HG03095 (cell line): Measurements from ENCODE around the gene ST8SIA6.
A peak's percentile ranks its signal among the peaks of the same experiment; 100 is the strongest.
"Not testable (repeated sequence)": the region's sequence is repeated elsewhere in the genome, so short reads cannot be mapped to it uniquely, and the experiment has no call there.

ENCODE experiments used
- ATAC-seq: cut with Tn5 transposase; IDR thresholded peaks from one replicate; pipeline ENCODE4 v1.9.1; 2021; ENCODE audit warnings: moderate library complexity; ENCODE audit not compliant: unreplicated experiment

Gene ST8SIA6

DNA sequence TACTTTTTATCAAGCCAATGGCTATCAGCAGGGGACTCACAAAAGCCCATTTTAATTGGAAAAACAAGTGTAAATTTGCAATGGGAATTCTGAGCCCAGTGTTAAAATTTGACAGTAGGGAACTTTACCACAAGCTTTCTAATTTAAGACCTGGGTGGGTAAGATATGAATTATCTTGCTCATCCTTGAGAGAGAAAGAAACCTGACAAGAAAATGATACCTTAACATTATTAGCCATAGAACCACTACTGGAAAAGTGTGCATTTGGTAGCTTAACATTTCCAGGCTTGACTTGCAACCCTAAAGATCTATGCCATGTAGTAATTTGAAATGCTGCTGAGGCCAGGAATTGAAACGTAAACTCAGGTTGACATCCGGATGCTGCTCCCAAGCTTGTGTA is 2.7 kb upstream of the ST8SIA6 start:
- ATAC-seq = no peak

DNA sequence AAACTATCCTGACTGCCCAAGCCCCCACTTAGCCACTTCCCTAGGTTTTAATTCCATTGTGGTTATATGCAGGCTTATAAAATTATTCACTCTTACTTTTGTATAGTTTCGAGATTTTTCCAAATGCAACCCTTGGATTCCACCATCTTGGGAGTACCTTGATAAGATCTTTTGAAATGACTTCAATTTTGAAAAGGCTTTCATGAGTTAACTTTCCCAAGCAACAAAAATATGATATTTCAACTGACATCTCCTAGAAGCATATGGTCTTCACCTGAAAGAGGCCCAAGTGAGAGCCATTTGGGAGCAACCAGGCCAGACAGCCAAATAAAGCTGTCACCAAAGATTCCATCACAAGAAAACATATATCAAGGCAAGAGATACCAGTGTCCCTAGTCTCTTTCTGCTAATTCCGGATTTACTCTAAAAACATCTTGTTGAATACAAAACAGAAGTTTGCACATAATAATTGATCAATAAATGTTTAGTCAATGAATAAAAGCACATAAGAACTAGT is 1.7 kb upstream of the ST8SIA6 start:
- no peak for ATAC-seq

DNA sequence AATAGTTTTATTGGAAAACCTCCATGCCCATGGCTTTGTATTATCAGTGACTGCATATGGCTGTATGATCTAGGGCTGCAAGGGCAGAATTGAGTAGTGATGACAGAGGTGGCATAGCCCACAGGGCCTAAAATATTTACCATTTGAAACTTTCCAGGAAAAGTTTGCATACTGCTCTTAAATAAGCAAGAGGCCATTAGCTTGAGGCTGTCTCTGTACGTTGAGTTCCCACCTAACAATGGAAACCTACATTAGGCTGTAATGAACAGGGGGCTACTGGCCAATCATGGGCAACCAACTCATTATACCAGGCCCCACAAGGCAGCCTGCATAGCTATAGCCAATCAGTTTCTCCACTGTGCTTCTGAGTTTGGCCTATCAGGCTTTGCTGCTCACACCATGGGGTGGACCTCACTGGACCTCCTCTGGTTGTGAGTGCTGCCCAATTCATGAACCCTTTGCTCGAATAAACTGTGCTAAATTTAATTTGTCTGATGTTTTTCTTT is 673 bp upstream of the ST8SIA6 start:
- no peak for ATAC-seq

DNA sequence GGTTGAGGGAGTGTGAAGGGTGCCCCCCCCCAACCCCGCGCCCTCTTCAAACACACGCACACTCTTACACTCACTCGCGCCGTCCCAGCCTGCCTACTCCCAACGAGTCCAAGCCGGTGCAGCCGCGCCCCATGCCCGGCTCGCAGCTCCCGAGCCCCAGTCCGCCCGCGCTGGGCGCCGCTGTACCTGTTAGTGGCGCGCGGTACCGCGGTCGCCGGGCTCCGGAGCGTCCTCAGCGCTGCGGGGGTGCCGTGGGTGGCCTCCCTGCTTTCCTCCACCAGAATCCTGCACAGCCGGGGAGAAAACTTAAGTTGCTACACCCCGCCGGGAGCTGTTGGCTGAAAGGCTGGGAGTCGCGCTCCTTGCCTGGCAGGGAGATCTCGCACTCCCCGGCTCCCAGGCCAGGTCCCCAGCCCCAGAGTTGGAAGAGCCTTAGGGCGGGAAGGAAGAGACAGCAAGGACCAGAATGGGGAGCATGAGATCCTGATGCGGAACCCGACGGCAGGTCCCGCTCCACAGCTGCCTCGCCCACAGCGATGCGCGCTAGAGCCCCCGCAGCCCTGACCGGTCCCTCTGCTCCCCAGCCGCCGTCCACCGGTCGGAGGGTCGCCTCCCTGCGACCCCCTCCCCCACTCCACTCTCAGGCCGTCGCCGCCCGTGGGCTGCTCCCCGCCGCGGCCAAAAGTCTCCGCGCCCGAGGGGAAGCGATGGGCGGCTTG is 863 bp downstream of the ST8SIA6 start:
- no peak for ATAC-seq

DNA sequence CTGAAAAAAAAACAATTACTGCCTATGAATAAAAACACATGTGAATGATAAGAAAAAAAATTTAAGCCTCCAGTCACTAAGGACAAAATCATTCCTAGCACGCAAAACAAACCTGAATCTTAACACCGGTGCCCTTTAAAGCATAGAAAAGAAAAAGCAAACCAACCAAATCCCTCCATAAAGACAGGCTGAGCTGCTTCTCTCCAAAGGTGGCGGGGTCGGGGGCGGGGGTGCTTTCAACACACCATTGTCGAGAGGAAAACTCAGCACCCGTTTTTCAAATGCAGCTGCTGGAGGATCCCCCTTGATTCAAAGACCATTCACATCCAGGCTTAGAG is 1.4 kb downstream of the ST8SIA6 start:
- no peak for ATAC-seq

DNA sequence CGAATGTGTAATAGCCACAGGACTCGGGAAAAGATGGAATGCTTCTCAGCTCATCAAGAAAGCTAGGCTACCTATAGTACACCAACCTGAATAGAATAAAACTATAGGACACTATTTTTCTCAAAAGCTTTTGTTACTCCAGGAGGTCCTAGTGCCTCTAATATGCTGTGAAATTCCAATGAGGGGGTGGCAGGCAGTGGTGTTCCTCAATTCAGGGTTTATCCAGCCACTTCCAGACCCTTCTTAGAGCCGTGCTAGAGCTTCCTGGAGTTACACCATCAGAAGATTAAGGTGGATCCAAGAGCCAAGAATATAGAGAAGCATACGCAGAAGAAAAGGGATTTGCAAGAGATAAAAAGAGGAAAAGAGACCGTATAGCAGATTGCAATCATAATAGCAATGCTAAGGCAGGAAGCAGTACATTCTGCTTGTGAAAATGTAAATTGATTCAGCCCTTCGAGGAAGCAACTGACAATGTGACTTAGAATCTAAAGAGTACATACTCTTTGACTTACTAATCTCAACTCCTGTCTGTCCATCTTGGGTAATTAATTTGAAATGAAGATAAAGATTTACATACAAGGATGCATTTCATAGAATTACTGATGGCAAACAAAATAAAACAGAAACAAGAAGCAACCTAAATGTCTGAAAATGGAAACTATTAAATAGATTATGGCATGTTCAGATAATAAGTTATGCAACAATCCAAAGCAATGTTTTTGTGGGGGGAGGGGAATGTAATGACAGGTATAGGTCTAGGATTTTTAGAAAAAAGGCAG is 2.1 kb downstream of the ST8SIA6 start:
- ATAC-seq = no peak

DNA sequence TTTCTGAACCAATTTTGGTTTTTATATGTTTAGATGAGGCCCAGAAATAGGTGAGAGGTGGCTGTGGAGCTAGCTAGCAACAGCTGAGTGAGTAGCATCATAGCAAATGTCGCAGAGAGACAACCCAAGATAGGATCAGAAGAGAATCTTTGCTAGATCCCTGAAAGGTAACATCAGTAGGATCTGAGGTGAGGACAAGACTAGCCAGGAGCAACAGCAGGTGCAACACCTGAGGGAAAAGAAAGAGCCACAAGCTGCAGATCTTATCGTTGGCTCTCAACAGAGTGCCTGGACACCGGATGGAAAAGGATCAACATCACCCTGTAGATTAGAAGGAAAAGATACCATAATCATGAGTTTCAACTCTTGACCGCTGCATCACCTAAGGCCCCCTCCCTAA is 4.4 kb downstream of the ST8SIA6 start:
- ATAC-seq = no peak

DNA sequence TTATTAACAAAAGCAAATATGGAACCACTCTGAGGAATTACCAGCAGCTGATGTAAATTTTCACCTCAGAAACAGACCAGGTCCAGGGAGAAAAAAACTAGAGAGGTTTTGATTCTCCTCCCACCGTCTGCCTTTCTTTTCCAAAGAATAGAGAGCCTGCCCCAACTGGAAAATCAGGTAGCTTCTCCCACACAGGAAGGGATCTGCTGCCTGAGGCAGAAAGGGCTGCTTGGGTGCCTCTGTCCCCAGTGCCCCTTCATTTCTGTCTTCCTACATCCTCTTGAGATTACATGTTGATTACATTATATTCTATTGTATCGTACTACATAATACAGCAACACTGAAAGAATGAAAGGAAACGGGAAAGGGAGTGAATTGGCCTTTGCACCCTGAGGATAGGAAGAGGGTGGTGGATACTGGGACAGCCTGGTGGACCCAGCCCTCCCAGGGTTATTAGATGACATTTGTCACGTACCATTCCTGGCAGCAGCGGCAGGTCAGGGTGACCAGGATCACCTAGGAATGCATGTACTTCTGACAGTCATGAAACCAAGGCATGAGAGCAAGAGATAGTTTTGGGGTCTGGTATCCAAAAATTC is 8.9 kb downstream of the ST8SIA6 start:
- no peak for ATAC-seq

DNA sequence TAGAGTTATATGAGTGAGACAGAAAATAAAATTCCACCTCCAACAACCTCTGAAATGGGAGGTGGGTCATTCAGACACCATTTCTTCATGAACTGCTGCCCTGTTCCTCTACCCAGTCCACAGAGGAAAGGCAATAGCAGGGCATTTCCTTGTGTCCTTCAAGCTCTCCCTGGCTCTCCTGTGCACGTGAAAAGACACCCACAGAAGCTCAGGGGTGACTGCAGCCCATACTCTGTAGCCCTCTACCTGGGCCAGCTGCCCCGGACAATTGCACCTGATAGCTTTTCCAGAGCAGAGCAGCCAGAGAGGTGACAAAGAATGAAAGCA is 10.0 kb downstream of the ST8SIA6 start:
- ATAC-seq = no peak

DNA sequence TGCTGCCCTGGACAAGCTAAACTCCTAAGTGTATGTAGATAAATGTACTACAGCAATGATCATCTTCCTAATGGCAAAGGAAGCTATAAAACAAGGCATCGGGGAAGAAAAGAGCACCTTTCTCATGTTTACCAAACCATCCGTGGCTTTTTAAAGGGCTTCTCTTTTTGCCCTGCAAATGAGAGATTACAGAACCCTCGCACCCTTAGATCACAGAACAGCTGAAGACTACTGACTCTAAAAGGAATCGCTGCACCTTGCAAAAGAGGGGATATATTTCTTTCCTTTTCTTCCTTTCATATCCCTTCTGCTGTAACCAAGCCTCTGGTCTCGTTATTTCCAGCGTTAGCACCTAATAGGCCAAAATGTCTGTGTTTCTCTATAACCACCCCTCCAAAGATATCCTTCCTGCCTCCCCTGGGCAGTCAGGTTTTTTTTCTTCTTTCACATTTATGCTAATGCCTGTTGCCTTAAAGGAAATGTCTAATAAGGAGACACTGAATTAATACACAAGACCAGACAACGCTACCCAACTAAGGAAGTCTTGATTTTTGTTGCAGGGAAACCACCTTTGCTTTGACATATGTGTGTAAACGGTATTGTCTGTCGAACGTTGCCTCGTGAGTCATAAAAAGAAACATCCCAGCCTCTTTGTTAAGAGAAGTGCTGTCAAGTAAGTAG is 10.5 kb downstream of the ST8SIA6 start:
- peak; percentile 98 for ATAC-seq

DNA sequence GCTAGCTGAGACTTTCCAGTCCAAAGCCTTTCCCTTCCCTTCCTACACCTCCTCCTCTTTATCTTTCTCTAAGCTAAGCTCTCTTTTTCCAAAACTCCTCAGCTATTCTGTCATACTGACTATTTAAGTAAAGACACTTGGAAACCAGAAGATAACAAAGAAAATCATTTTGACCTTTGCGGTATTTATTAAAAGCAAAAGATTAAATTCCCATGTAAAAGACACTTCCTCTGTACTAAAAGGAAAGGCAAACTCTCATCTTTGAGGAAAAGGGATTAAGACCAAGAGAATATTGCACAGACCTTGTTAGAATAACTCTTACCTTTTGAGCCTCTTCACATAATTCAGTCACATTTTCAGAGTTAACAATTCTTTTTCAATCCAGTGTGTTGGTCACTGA is 15.8 kb downstream of the ST8SIA6 start:
- no peak for ATAC-seq

DNA sequence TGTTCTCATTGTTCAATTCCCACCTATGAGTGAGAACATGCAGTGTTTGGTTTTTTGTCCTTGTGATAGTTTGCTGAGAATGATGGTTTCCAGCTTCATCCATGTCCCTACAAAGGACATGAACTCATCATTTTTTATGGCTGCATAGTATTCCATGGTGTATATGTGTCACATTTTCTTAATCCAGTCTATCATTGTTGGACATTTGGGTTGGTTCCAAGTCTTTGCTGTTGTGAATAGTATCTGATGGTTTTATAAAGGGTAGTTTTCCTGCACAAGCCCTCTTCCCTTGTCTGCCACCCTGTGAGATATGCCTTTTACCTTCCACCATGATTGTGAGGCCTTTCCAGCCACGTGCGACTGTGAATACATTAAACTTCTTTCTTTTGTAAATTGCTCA is 17.8 kb downstream of the ST8SIA6 start:
- not testable (repeated sequence) for ATAC-seq

DNA sequence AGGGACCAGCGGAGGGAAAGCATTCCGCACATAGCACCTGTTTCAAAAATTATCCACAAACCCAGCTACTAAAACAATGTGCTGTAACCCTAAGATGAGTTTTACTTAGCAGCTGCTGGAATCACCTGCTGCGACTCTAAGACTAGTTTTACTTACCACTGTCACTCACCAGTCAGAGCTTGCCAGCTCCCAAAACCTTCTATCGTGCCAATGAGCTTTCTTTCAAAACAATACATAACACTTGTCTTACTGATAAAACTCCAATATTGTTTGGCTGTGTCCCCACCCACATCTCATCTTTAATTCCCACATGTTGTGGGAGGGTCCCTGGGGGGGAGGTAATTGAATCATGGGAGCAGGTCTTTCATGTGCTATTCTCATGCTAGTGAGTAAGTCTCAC is 18.4 kb downstream of the ST8SIA6 start:
- no peak for ATAC-seq

DNA sequence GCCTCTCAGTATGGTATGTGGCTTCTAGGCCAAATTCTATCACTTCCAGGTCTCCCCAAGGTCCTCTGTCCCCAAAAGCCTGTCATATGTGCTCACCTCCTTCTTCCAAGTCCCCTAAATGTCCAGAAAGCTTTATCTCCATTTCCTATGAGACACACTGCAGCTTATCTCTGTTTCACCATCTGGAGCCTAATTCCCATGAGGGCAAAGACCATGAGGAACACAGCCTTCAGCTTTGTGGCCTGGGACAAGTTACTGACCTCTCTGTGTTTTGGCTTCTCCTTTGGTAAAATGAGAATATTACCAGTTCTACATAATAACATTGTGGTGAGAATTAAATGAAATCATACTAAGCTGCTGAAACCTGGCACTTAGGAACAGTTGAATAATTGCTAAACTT is 19.2 kb downstream of the ST8SIA6 start:
- ATAC-seq = no peak

DNA sequence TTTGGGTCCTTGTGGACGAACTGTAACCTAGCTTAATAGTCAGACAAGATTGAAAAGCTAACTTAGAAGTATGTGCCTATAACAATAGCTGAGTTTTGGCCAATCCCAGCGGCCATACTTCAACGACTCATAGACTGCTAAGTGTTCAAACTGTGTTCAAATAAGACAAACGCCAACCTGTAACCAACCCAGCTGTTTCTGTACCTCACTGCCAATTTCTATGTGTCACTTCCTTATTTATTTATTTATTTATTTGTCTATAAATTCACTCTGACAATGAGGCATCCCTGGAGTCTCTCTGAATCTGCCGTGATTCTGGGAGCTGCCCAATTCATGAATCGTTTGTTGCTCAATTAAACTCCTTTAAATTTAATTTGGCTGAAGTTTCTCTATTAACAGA is 21.7 kb downstream of the ST8SIA6 start:
- no peak for ATAC-seq

DNA sequence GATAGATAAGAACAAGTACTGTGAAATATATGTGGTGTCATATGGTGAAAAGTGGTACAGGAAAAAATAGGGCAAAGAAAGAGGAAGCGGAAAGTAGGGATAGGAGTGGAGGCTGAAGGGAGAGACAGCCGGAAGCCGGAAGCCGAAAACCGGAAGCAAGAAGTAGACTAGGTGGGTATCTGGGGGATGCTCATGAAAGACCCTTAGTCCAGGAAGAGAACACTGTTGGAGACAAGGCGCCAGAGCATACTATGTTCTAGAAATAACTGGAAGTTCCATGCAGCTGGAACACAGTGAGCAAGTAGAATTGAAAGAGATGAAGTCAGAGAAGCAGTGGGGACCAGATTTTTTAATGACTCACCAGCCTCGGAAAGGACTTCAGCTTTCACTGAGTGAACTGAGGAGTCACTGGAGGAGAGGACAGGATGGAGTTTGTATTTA is 22.5 kb downstream of the ST8SIA6 start:
- no peak for ATAC-seq

DNA sequence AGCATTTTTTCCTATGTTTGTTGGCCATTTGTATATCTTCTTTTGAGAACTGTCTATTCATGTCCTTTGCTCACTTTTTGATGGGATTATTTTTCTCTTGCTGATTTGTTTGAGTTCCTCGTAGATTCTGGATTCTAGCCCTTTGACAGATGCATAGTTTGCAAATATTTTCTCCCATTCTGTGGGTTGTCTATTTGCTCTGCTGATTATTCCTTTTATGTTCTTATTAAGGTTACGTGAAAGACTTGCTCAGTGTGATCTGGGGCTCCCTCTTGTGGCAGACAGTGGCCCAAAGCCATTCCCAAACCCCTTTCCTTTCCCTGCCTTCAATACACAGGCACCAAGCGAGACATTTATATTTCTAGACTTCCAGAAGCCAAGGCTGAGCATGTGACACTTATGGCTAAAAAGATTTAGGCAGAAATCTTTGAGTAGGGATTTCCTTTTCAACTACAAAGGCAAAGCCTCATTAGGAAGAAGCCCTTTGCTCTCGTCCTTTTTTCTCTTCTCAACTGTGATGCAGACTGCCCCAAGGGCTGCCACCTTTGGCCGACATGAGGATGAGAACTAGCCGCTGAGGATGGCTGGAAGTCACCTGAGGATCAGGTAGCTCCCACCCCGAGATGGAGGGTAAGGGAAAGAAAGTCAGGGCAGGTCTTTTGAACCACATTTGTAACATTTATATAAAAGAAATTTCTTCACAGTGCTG is 23.6 kb downstream of the ST8SIA6 start:
- no peak for ATAC-seq

DNA sequence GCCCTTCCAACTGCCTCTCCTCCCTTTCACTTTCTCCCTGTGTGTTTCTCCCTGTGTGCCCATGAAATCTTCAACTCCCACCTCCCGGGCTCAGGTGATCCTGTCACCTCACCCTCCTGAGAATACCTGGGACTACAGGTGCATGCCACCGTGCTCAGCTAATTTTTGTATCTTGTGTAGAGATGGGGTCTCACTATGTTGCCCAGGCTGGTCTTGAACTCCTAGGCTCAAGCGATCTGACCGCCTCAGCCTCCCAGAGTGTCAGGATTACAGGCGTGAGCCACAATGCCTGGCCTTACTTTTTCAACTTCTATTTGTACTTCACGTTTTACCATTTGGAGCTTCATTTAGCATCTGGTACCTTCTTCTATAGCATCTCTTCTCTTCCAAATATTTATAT is 24.9 kb downstream of the ST8SIA6 start:
- no peak for ATAC-seq

DNA sequence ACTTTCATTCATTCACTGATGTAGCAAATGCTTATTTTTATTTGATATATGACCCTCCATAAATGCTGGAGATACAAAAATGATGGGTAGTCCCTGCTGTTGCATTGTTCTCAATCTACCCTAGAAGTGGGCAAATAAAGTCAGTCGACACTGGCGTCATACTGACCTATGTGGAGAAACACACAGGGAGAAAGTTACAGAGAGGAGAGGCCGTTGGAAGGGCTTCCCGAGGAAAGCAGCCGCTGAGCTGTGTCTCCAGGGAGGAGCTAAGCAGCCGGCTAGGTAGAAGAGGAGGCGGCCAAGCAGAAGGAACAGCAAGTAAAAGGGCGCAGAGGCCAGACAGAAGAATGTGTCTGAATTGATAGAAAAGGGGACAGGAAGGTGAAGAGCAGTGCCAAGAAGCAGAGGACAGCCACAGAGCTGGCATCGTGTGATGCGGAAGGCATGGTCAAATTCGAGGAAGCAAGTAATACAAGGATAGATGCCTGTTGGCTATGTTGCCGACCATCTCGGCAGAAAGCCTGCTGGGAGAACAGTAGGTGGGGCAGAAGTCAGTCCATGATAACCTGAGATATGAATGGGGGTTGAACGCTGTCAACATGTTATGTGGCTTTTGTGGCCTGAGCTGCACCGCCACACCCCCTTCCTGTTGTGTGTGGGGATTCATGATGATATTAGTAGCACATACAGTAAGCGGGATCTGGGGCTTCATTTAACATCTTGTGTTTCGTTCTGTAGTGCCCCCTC is 25.9 kb downstream of the ST8SIA6 start:
- ATAC-seq = no peak
